ENCODE measurements around the gene CDT1. TPM values are rescaled to one million over a fixed set of nuclear protein-coding genes. Genes with fewer than 3 reads are reported as not detected.
A peak's percentile ranks its signal among the peaks of the same experiment; 100 is the strongest.

Gene CDT1
- total RNA-seq, 3 donors from 2014 or later: 1.3 to 3.3 (median 3.2) TPM

DNA sequence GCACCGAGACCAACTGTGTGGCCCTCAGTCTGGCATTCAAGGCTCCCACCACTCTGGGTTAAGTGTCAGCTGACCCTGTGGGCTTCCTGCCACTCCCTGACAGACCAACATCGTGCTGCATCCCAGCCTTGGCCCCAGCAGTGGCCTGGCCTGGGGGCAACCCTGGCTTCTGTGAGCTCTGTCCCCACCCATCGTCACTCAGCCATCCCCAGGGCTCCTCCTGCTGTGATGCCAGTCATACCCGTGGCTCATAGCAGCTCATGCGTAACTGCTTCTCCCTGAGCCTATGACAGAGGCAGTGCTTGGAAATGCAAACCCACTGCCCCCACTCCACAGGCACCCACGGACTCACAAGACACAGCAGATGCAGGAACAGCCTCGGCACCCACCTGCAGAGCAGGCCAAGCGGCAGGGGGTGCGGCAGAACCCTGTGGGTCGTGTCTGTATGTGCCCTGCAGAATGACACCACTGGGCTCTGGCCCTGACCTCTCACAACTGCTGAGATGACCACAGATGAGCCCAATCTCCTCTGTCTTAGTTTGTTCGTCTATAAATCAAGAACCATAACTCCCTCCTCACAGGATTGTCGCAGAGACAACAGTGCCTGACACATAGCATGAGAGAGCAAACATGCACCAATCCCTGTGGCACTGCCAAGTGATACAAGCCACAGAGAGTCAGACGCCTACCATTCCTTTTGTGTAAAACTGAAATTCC, 45.2 kb upstream of the CDT1 start:
- Histone ChIP-seq H3K9me3 (no peaks in the 10 kb centered on the region), H3K27ac (peak overlapping the region; percentile 48 to 90), H3K4me3 (no peak overlapping the region), H3K4me1 (peaks cover 21 to 38% of the 10 kb centered on the region in 2 donors), H3K36me3 (no peaks in the 10 kb centered on the region), H3K27me3 (no peaks in the 10 kb centered on the region)
- intact Hi-C loops (cut with DNase I; ENCODE audit: low total_unique reads): no loop called here
- no peak for DNase-seq (ENCODE audit: low spot score in 2 of 2)
- TF ChIP-seq POLR2AphosphoS5 (IDR thresholded peaks at IDR 0.05) (no peak), POLR2A (IDR thresholded peaks at IDR 0.05) (no peak), CTCF (IDR thresholded peaks at IDR 0.05) (no peak)

GRCh38 chr16:88758944-88759244, 44.7 kb upstream of the CDT1 start:
- TF ChIP-seq POLR2AphosphoS5 (IDR thresholded peaks at IDR 0.05) (no peak), CTCF (IDR thresholded peaks at IDR 0.05) (no peak), POLR2A (IDR thresholded peaks at IDR 0.05) (no peak)
- intact Hi-C loops (cut with DNase I; ENCODE audit: low total_unique reads): no loop called here
- H3K4me1 ChIP-seq: peaks cover 25 to 39% of the 10 kb centered on the region in 2 donors
- no peaks in the 10 kb centered on the region for H3K27me3 ChIP-seq
- H3K27ac ChIP-seq: peak overlapping the region; percentile 48 to 90
- DNase-seq (ENCODE audit: low spot score in 2 of 2): no peak
- H3K36me3 ChIP-seq: no peaks in the 10 kb centered on the region
- no peak overlapping the region for H3K4me3 ChIP-seq
- no peaks in the 10 kb centered on the region for H3K9me3 ChIP-seq

- Histone ChIP-seq H3K36me3 (no peaks in the 10 kb centered on the region), H3K9me3 (no peaks in the 10 kb centered on the region), H3K27me3 (no peaks in the 10 kb centered on the region), H3K4me1 (peaks cover 25 to 39% of the 10 kb centered on the region in 2 donors), H3K4me3 (peak overlapping the region in 1 of 3 donors; percentile 31), H3K27ac (peak overlapping the region; percentile 48 to 90)
- TF ChIP-seq CTCF (IDR thresholded peaks at IDR 0.05): no peak
- TF ChIP-seq POLR2A (IDR thresholded peaks at IDR 0.05): no peak
- no peak for TF ChIP-seq POLR2AphosphoS5 (IDR thresholded peaks at IDR 0.05)
- no peak for DNase-seq (ENCODE audit: low spot score in 2 of 2)
- intact Hi-C loops (cut with DNase I; ENCODE audit: low total_unique reads): no loop called here
These were observed 44.2 kb upstream of the CDT1 start for GRCh38 chr16:88759245-88759975.

- Histone ChIP-seq H3K9me3 (no peaks in the 10 kb centered on the region), H3K27me3 (no peaks in the 10 kb centered on the region), H3K4me1 (peaks cover 26 to 39% of the 10 kb centered on the region in 2 donors), H3K4me3 (no peak overlapping the region), H3K27ac (peak overlapping the region; percentile 48 to 90), H3K36me3 (no peaks in the 10 kb centered on the region)
- TF ChIP-seq CTCF (IDR thresholded peaks at IDR 0.05) (no peak), POLR2AphosphoS5 (IDR thresholded peaks at IDR 0.05) (no peak), POLR2A (IDR thresholded peaks at IDR 0.05) (no peak)
- DNase-seq (ENCODE audit: low spot score in 2 of 2): no peak
- intact Hi-C loops (cut with DNase I; ENCODE audit: low total_unique reads): no loop called here
These were observed 43.6 kb upstream of the CDT1 start for GRCh38 chr16:88759976-88760350.
